DND-41 (cell line): ENCODE results near the gene HELZ.

Experiments used
- ATAC-seq: fragments of 200-7000 bp; cut with Tn5 transposase; 3 replicates; pipeline ENCODE4 v1.9.1; 2021; ENCODE audit warnings: low read depth; ENCODE audit not compliant: insufficient read depth
- DNase-seq: peaks from one replicate; pipeline ENCODE4 v3.0.0-alpha.2; 2020
- H2AFZ ChIP-seq: 2 replicates; pipeline ENCODE4 v1.6.0; 2012; ENCODE audit warnings: low read depth, low read length
- H3K27ac ChIP-seq: 2 replicates; pipeline ENCODE4 v1.5.1; 2012; ENCODE audit warnings: low read length, inconsistent platforms
- H3K27me3 ChIP-seq: fragments of 200-600 bp; sonication (generic); 2 replicates; pipeline ENCODE4 v1.6.0; 2012; ENCODE audit warnings: low read length, mild to moderate bottlenecking, inconsistent platforms; ENCODE audit not compliant: insufficient read depth, poor library complexity
- H3K36me3 ChIP-seq: 2 replicates; pipeline ENCODE4 v1.5.1; 2012; ENCODE audit warnings: low read length, inconsistent platforms; ENCODE audit not compliant: insufficient read depth
- H3K4me1 ChIP-seq: 2 replicates; pipeline ENCODE4 v1.5.1; 2012; ENCODE audit warnings: mild to moderate bottlenecking, low read length; ENCODE audit not compliant: insufficient read depth
- H3K4me2 ChIP-seq: 2 replicates; pipeline ENCODE4 v1.6.0; 2012; ENCODE audit warnings: mild to moderate bottlenecking, moderate library complexity, low read length, inconsistent platforms; ENCODE audit not compliant: insufficient read depth
- H3K4me3 ChIP-seq, 2 experiments: fragments of 200-600 bp in 1 of 2; shearing (Covaris generic) in 1 of 2; 2 replicates each; pipeline ENCODE4 v1.5.1; 2012 to 2016; ENCODE audit warnings: inconsistent platforms in 2 of 2, low read length in 2 of 2, mild to moderate bottlenecking in 2 of 2, low read depth in 1 of 2, moderate library complexity in 1 of 2
- H3K79me2 ChIP-seq: 2 replicates; pipeline ENCODE4 v1.6.0; 2012; ENCODE audit warnings: low read length, inconsistent platforms; ENCODE audit not compliant: insufficient read depth
- H3K9ac ChIP-seq: 2 replicates; pipeline ENCODE4 v1.6.0; 2012; ENCODE audit warnings: low read depth, mild to moderate bottlenecking, inconsistent platforms, low read length, moderate library complexity
- H3K9me3 ChIP-seq: 2 replicates; pipeline ENCODE4 v1.5.1; 2012; ENCODE audit warnings: low read length, moderate library complexity, mild to moderate bottlenecking, inconsistent platforms; ENCODE audit not compliant: insufficient read depth, severe bottlenecking
- H4K20me1 ChIP-seq: 2 replicates; pipeline ENCODE4 v1.6.0; 2012; ENCODE audit warnings: low read length; ENCODE audit not compliant: insufficient read depth
- EZH2 ChIP-seq: IDR thresholded peaks from 3 replicates; pipeline ENCODE4 v1.6.1; 2012; ENCODE audit warnings: borderline replicate concordance, low read depth, mild to moderate bottlenecking, moderate library complexity, low read length, inconsistent platforms; ENCODE audit not compliant: severe bottlenecking
- TF ChIP-seq, protein P1 (sequence below): IDR thresholded peaks from 2 replicates; pipeline ENCODE4 v1.5.1; 2012; ENCODE audit warnings: borderline replicate concordance, low read length, moderate library complexity, mild to moderate bottlenecking; ENCODE audit not compliant: poor library complexity, severe bottlenecking; ENCODE audit errors: extremely low read depth

The HELZ gene

DNA sequence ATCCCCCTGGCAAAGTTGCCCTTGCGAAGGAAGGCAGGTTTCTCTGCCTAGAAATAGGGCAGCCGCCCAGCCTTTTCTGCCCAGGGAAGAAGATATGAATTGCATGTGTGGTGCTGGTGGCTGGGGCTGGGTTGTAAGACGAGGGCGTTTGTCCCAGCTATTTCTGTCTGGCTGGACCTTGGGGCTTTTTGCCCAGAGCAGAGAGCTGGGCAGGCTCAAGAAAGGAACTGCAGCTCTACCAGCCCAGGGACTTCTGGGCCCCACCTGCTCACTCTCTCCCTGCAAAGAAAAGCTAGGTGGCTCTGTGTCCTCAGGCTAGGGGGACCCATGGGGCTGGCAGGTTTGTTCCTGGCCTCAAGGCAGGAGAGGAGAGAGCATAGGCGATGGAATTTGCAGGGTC lies 200.1 kb downstream of the HELZ start:
- H3K27ac ChIP-seq, result no peak overlapping the region
- TF ChIP-seq EZH2, result no peak
- TF ChIP-seq, protein P1, sequence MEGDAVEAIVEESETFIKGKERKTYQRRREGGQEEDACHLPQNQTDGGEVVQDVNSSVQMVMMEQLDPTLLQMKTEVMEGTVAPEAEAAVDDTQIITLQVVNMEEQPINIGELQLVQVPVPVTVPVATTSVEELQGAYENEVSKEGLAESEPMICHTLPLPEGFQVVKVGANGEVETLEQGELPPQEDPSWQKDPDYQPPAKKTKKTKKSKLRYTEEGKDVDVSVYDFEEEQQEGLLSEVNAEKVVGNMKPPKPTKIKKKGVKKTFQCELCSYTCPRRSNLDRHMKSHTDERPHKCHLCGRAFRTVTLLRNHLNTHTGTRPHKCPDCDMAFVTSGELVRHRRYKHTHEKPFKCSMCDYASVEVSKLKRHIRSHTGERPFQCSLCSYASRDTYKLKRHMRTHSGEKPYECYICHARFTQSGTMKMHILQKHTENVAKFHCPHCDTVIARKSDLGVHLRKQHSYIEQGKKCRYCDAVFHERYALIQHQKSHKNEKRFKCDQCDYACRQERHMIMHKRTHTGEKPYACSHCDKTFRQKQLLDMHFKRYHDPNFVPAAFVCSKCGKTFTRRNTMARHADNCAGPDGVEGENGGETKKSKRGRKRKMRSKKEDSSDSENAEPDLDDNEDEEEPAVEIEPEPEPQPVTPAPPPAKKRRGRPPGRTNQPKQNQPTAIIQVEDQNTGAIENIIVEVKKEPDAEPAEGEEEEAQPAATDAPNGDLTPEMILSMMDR, result no peak
- H3K27me3 ChIP-seq, result no peaks in the 10 kb centered on the region
- H4K20me1 ChIP-seq, result no peaks in the 10 kb centered on the region
- no peak overlapping the region for H2AFZ ChIP-seq
- no peaks in the 10 kb centered on the region for H3K4me1 ChIP-seq
- H3K9me3 ChIP-seq, result peaks cover 21% of the 10 kb centered on the region
- H3K4me2 ChIP-seq, result no peak overlapping the region
- no peaks in the 10 kb centered on the region for H3K79me2 ChIP-seq
- no peak for DNase-seq
- H3K36me3 ChIP-seq, result no peaks in the 10 kb centered on the region
- H3K4me3 ChIP-seq, result no peak overlapping the region
- no peak overlapping the region for H3K9ac ChIP-seq
- ATAC-seq, result no peak

DNA sequence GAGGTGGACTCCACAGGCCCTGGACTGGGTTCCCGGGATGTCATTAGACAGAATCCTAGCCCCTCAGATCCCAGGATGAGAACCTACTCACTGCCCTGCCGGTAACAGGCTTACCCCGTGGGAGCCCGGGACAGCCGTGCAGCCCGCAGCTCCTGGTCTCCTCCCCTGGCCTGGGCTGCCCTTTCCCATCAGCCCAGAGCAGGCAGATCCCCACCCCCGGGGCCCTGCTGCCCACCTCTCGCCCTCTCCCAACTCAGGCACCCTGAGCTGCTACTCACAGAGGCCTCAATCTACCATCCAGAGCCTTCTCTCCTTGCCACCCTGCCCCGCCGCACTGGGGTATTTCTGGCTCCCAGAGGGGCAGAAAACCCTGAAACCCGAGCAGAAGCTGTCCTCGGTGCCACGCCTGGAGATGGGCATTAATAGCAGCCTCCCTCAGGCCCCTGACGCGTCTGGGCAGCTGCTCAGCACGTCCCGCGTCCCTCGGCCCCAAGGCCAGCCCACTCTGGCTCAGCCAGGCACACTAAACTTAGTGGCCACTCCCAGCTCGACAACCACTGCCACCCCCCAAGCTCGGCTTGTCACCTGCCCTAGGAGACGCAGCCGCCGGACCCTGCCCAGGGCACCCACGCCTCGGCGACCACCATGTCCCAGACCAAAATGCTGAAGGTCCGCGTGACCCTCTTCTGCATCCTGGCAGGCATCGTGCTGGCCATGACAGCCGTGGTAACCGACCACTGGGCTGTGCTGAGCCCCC lies 200.8 kb downstream of the HELZ start, which contains the start of gene CACNG1:
Gene CACNG1, plus strand, starts transcription at position 539 of the 757 bp plus-strand sequence. Its CDS starts 107 bp downstream, at position 646.
- H3K4me2 ChIP-seq, result no peak within 1 kb of the TSS
- H3K27me3 ChIP-seq, result no peaks in the 10 kb centered on the region
- H3K9ac ChIP-seq, result no peak within 1 kb of the TSS
- TF ChIP-seq, protein P1, result no peak
- TF ChIP-seq EZH2, result no peak
- no peak within 1 kb of the TSS for H3K4me3 ChIP-seq
- H3K79me2 ChIP-seq, result no peaks in the 10 kb centered on the region
- H2AFZ ChIP-seq, result no peak within 1 kb of the TSS
- H3K27ac ChIP-seq, result no peak within 1 kb of the TSS
- H3K9me3 ChIP-seq, result peaks cover 15% of the 10 kb centered on the region
- no peaks in the 10 kb centered on the region for H4K20me1 ChIP-seq
- no peaks in the 10 kb centered on the region for H3K4me1 ChIP-seq
- DNase-seq, result no peak
- H3K36me3 ChIP-seq, result no peaks in the 10 kb centered on the region
- ATAC-seq, result no peak

DNA sequence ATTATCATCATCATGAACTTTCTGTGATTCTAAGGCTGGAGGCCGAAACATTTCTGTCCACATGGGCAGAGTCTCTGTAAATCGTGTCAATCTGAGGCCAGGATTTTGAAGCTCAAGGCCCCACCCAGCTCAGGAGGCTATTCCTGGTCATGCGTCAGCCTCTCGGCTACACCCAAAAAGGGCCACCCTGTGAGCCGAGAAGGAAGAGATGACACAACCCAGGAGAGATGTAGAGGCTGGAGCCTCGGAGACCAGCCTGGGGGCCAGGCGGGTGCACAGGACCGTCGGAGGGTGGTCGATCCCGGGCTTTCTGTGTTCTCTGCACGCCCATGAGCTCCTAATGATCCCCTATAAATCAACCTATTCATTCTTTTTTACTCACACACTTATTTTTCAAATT lies 201.7 kb downstream of the HELZ start:
- Histone ChIP-seq H3K79me2 (no peaks in the 10 kb centered on the region), H3K4me3 (no peak overlapping the region), H3K4me1 (no peaks in the 10 kb centered on the region), H4K20me1 (no peaks in the 10 kb centered on the region), H3K9ac (no peak overlapping the region), H3K4me2 (no peak overlapping the region), H3K27ac (no peak overlapping the region), H3K36me3 (no peaks in the 10 kb centered on the region), H3K9me3 (peaks cover 7% of the 10 kb centered on the region), H2AFZ (no peak overlapping the region), H3K27me3 (no peaks in the 10 kb centered on the region)
- DNase-seq (no peak), ATAC-seq (no peak)
- TF ChIP-seq, protein P1, result no peak
- no peak for TF ChIP-seq EZH2
